NCI-H2107 (cell line): ENCODE results near the gene SRGAP1.
"Not testable (repeated sequence)": the region's sequence is repeated elsewhere in the genome, so short reads cannot be mapped to it uniquely, and the experiment has no call there.

Experiments
- DNase-seq: peaks from one replicate; lab custom pipeline; 2025; lab: John Stamatoyannopoulos, UW

The SRGAP1 gene

GRCh38 chr12:63838411-63838810, 6.1 kb upstream of the SRGAP1 start:
- no peak for DNase-seq

GRCh38 chr12:63841011-63841410, 3.5 kb upstream of the SRGAP1 start:
- no peak for DNase-seq

- no peak for DNase-seq
These were observed 2.9 kb upstream of the SRGAP1 start for GRCh38 chr12:63841571-63841970.

- DNase-seq = not testable (repeated sequence)
These were observed 1.8 kb upstream of the SRGAP1 start for GRCh38 chr12:63842750-63843149.

GRCh38 chr12:63843254-63843720, 1.2 kb upstream of the SRGAP1 start:
- DNase-seq = no peak

GRCh38 chr12:63843721-63844390, 644 bp upstream of the SRGAP1 start:
- peak; percentile 88 for DNase-seq

- no peak for DNase-seq
These were observed 1.2 kb downstream of the SRGAP1 start for GRCh38 chr12:63845726-63846125.

- DNase-seq = no peak
These were observed 1.9 kb downstream of the SRGAP1 start for GRCh38 chr12:63846238-63846967.

- no peak for DNase-seq
These were observed 4.0 kb downstream of the SRGAP1 start for GRCh38 chr12:63848450-63848849.

- no peak for DNase-seq
These were observed 4.7 kb downstream of the SRGAP1 start for GRCh38 chr12:63849106-63849620.

GRCh38 chr12:63849641-63850040, 5.1 kb downstream of the SRGAP1 start:
- DNase-seq = no peak

- no peak for DNase-seq
These were observed 9.5 kb downstream of the SRGAP1 start for GRCh38 chr12:63853978-63854377.

- DNase-seq = no peak
These were observed 10.8 kb downstream of the SRGAP1 start for GRCh38 chr12:63855299-63855698.

- no peak for DNase-seq
These were observed 13.5 kb downstream of the SRGAP1 start for GRCh38 chr12:63857771-63858670.

GRCh38 chr12:63859880-63860279, 15.4 kb downstream of the SRGAP1 start:
- not testable (repeated sequence) for DNase-seq

GRCh38 chr12:63862187-63862968, 17.9 kb downstream of the SRGAP1 start:
- DNase-seq = no peak

- no peak for DNase-seq
These were observed 18.4 kb downstream of the SRGAP1 start for GRCh38 chr12:63862969-63863230.

GRCh38 chr12:63863658-63864453, 19.4 kb downstream of the SRGAP1 start:
- no peak for DNase-seq

- no peak for DNase-seq
These were observed 19.9 kb downstream of the SRGAP1 start for GRCh38 chr12:63864454-63864706.

GRCh38 chr12:63865448-63865847, 20.9 kb downstream of the SRGAP1 start:
- no peak for DNase-seq

- DNase-seq = no peak
These were observed 22.6 kb downstream of the SRGAP1 start for GRCh38 chr12:63867053-63867452.
